Measurements from ENCODE around the gene SLC5A1.

The SLC5A1 gene

DNA sequence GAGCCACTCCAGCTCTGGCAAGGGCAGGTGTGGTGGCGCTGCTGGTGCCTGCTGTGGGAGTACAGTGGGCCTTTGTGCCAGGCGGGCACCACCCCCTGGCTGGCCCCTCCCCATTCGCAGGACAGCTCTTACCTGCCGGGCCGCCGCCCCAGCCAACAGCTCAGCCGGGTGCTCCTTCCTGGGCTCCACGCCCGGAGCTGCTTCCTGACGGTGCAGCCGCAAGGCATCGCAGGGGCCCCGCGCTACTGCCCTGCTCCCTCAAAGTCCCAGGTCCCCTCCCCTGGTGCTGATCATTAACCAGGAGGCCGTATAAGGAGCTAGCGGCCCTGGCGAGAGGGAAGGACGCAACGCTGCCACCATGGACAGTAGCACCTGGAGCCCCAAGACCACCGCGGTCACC, at the start of gene SLC5A1:
Gene SLC5A1, plus strand, starts transcription at position 338 of the 400 bp plus-strand sequence. Its CDS starts 21 bp downstream, at position 359.
- H3K36me3 Mint-ChIP-seq (ENCODE audit: low read depth): no peaks in the 10 kb centered on the region
- H3K9me3 Mint-ChIP-seq: no peaks in the 10 kb centered on the region
- intact Hi-C loops (cut with micrococcal nuclease): no loop called here
- no peak within 1 kb of the TSS for H3K4me3 Mint-ChIP-seq
- H3K4me1 Mint-ChIP-seq (ENCODE audit: low read depth): peaks cover 10% of the 10 kb centered on the region
- H3K27me3 Mint-ChIP-seq: peaks cover 60% of the 10 kb centered on the region
- peak within 1 kb of the TSS; percentile 0 for H3K27ac Mint-ChIP-seq

DNA sequence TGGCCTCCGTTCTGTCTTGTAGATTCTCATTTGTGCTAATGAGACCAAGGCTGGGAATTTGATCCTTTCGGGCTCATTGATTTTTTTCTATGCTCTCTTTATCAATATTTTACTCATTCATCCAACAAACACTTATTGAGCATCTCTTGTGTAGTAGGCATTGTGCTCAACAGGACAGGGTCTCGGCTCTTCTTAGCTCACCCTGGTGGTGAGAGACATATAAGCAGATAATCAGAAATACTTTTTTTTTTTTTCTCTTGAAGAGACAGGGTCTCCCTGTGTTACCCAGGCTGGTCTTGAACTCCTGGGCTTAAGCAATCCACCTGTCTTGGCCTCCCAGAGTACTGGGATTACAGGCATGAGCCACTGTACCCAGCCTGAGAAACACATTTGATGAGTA, 48.0 kb upstream of the SLC5A1 start:
- no peaks in the 10 kb centered on the region for H3K9me3 Mint-ChIP-seq
- no peaks in the 10 kb centered on the region for H3K4me1 Mint-ChIP-seq (ENCODE audit: low read depth)
- H3K36me3 Mint-ChIP-seq (ENCODE audit: low read depth): no peaks in the 10 kb centered on the region
- no peak overlapping the region for H3K27ac Mint-ChIP-seq
- H3K4me3 Mint-ChIP-seq: no peak overlapping the region
- intact Hi-C loops (cut with micrococcal nuclease): no loop called here
- peaks cover 18% of the 10 kb centered on the region for H3K27me3 Mint-ChIP-seq

DNA sequence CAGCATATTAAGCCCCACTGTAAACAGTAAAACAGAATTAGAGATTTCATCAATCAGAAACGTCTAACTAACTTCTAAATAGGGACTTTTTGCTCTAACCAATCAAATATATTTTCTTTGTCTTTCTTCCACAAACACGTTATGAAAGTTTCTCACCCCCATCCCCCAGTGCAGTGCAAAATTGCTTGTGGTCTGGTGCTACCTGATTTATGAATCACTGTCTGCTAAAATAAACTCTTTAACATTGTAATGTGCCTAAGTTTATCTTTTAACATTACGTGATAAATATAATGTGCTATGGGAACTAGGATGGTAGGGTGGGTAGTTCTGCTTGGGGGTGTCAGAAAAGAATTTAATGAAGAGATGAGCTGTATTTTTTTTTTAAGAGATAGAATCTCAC, 47.3 kb upstream of the SLC5A1 start:
- peaks cover 14% of the 10 kb centered on the region for H3K27me3 Mint-ChIP-seq
- no peaks in the 10 kb centered on the region for H3K36me3 Mint-ChIP-seq (ENCODE audit: low read depth)
- intact Hi-C loops (cut with micrococcal nuclease): no loop called here
- H3K9me3 Mint-ChIP-seq: no peaks in the 10 kb centered on the region
- H3K4me3 Mint-ChIP-seq: no peak overlapping the region
- H3K4me1 Mint-ChIP-seq (ENCODE audit: low read depth): no peaks in the 10 kb centered on the region
- no peak overlapping the region for H3K27ac Mint-ChIP-seq

DNA sequence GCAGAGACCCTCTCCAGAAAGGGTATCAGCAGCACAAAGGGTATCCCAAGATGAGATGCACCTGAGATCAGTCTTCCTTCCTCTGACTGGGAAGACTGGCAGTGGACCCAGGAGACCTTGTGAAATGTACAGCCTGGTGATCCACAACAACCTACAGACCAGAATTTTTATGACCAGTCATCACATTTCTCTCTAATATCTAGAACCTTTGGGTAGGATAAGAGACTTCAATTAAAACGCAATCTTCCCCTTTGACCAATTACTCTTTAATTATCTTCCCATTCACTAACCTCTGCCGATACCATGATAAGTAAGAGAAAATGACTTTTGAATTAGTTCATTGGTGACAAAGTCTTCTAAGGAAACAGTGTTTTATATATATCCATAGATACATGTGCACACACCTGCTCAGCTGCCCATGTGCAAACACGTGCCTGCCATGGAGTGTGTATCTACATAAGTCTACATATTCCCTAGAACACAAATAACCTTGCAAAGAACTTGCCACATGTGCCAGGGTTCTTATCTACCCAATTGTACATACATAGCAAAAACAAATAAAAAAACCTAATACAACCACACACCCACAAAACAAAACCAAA, 44.2 kb upstream of the SLC5A1 start:
- Mint-ChIP-seq H3K27ac (no peak overlapping the region), H3K4me3 (no peak overlapping the region), H3K9me3 (no peaks in the 10 kb centered on the region), H3K4me1 (ENCODE audit: low read depth) (no peaks in the 10 kb centered on the region), H3K36me3 (ENCODE audit: low read depth) (no peaks in the 10 kb centered on the region), H3K27me3 (peaks cover 10% of the 10 kb centered on the region)
- intact Hi-C loops (cut with micrococcal nuclease): no loop called here

DNA sequence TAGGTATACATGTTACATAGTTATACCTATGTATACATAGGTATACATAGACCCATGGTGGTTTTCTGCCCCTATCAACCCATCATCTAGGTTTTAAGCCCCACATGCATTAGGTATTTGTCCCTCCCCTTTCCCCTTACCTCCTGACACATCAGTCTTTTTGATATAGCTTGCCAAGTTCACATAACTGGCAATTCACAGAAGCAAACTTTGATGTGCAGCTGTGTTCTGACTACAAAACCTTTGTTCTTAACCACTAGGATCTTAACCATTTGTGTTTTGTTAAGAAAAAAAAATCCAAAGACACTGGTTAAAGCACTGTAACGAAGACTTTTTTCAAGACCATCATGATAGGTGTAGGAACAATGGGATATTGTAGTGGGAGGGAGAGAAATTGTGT, 42.9 kb upstream of the SLC5A1 start:
- intact Hi-C loops (cut with micrococcal nuclease): no loop called here
- H3K36me3 Mint-ChIP-seq (ENCODE audit: low read depth): no peaks in the 10 kb centered on the region
- no peaks in the 10 kb centered on the region for H3K4me1 Mint-ChIP-seq (ENCODE audit: low read depth)
- H3K4me3 Mint-ChIP-seq: no peak overlapping the region
- H3K27me3 Mint-ChIP-seq: peaks cover 10% of the 10 kb centered on the region
- H3K27ac Mint-ChIP-seq: no peak overlapping the region
- no peaks in the 10 kb centered on the region for H3K9me3 Mint-ChIP-seq

DNA sequence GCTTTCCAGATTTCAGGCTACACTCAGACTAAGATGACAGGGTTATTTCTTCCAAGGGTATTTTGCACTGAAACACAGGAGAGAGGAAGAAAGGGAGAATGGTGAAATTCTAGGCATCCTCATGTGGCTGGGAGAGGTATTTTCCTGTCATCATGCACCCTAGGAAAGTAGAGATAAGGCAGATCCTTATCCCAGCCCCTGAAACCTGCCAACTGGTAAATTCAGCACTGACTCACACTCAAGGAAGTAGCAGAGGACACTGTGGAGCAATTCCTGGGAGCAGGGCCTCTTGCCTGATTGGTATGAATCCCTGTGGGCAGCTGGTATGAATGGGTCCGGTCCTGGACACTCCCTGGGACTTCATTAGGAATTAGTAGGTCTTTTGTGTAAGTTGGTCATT, 37.6 kb upstream of the SLC5A1 start:
- no peaks in the 10 kb centered on the region for H3K9me3 Mint-ChIP-seq
- intact Hi-C loops (cut with micrococcal nuclease): no loop called here
- no peaks in the 10 kb centered on the region for H3K4me1 Mint-ChIP-seq (ENCODE audit: low read depth)
- no peak overlapping the region for H3K4me3 Mint-ChIP-seq
- H3K36me3 Mint-ChIP-seq (ENCODE audit: low read depth): no peaks in the 10 kb centered on the region
- H3K27me3 Mint-ChIP-seq: peaks cover 6% of the 10 kb centered on the region
- no peak overlapping the region for H3K27ac Mint-ChIP-seq

DNA sequence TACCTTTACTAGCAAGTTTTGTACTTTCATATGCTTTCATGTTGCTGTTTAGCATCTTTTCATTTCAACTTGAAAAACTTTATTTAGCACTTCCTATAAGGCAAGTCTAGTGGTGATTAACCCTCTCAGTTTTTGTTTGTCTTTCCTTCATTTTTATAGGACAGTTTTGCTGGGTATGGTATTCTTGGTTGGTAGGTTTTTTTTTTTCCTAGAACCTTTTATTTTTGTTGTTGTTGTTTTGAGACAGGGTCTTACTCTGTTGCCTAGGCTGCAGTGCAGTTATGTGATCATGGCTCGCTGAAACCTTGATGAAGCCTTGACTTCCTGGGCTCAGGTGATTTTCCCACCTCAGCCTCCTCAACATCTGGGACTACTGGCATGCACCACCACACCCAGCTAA, 29.9 kb upstream of the SLC5A1 start:
- Mint-ChIP-seq H3K9me3 (peaks cover 26% of the 10 kb centered on the region), H3K27ac (no peak overlapping the region), H3K4me3 (no peak overlapping the region), H3K36me3 (ENCODE audit: low read depth) (no peaks in the 10 kb centered on the region), H3K27me3 (no peaks in the 10 kb centered on the region), H3K4me1 (ENCODE audit: low read depth) (no peaks in the 10 kb centered on the region)
- intact Hi-C loops (cut with micrococcal nuclease): no loop called here

DNA sequence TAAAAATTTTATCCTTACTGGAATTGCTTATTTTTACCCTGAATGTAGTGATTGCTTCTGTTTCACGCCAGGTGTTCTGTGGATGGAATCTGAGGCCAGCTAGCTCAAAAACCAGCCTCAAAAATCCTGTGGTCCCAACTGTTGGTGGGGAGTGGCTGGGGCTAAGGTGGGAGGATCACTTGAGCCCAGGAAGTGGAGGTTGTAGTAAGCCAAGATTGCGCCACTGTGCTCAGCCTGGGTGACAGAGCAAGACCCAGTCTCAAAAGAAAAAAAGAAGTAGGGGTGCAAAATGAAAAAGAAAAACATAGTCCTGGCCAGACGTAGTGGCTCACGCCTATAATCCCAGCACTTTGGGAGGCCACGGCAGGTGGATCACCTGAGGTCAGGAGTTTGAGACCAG, 27.0 kb upstream of the SLC5A1 start:
- Mint-ChIP-seq H3K9me3 (peaks cover 26% of the 10 kb centered on the region), H3K4me1 (ENCODE audit: low read depth) (no peaks in the 10 kb centered on the region), H3K27ac (no peak overlapping the region), H3K36me3 (ENCODE audit: low read depth) (no peaks in the 10 kb centered on the region), H3K27me3 (no peaks in the 10 kb centered on the region), H3K4me3 (no peak overlapping the region)
- intact Hi-C loops (cut with micrococcal nuclease): no loop called here

DNA sequence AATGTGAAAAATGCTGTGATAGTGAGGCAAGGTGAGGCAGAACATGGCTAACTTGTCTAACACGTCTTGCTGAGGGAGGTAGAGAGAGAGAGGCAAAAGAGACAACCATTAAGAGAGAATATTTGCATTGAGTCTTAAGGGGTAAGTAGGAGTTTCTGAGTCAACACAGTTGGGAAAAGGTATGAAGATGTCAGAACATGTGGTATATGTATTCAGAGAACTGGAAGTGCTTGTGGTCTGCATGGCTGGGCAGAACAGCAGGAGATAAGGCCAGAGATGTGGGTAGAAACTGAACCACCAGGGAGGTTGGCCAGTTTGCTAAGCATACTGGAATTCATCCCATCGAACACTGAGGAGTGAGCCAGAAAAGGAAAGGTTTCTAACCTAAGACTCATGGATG, 25.0 kb upstream of the SLC5A1 start:
- peaks cover 2% of the 10 kb centered on the region for H3K27me3 Mint-ChIP-seq
- H3K36me3 Mint-ChIP-seq (ENCODE audit: low read depth): no peaks in the 10 kb centered on the region
- H3K4me3 Mint-ChIP-seq: no peak overlapping the region
- intact Hi-C loops (cut with micrococcal nuclease): no loop called here
- H3K27ac Mint-ChIP-seq: no peak overlapping the region
- peaks cover 12% of the 10 kb centered on the region for H3K9me3 Mint-ChIP-seq
- no peaks in the 10 kb centered on the region for H3K4me1 Mint-ChIP-seq (ENCODE audit: low read depth)

DNA sequence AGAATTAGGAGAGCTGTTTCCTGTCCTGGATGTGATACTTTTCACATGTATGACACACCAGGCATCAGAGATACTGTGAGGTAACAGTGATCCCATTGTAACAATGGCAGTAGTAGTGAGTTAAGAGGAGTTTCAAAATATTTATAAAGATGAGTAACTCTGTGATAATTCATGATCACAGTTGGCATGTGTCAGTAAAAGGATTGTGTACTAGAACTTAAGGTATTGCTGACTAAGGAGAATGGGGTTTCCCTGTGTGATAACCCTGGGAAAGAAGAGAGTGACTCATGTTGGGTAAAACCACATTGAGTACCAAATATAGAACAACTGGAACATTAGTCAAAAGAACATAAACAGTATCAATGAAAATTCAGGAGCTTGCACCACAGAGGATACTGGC, 22.9 kb upstream of the SLC5A1 start:
- H3K9me3 Mint-ChIP-seq: no peaks in the 10 kb centered on the region
- H3K36me3 Mint-ChIP-seq (ENCODE audit: low read depth): no peaks in the 10 kb centered on the region
- intact Hi-C loops (cut with micrococcal nuclease): no loop called here
- no peak overlapping the region for H3K27ac Mint-ChIP-seq
- H3K27me3 Mint-ChIP-seq: peaks cover 7% of the 10 kb centered on the region
- no peak overlapping the region for H3K4me3 Mint-ChIP-seq
- no peaks in the 10 kb centered on the region for H3K4me1 Mint-ChIP-seq (ENCODE audit: low read depth)

DNA sequence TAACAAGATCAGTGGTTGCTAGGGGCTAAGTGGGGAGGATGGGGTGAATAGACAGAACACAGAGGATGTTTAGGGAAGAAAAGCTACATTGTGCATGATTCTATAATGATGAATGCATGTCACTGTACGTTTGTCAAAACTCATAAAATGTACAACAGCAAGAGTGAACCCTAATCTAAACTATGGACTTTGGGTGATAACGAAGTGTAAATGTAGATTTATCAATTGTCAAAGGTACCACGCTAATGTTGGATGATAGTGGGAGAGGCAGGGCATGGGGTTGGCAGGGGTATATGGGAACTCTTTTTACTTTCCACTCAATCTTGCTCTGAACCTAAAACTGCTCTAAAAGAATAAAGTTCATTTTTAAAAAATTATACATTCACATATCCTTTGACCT, 21.3 kb upstream of the SLC5A1 start:
- Mint-ChIP-seq H3K27ac (no peak overlapping the region), H3K27me3 (peaks cover 11% of the 10 kb centered on the region), H3K9me3 (no peaks in the 10 kb centered on the region), H3K4me3 (no peak overlapping the region), H3K36me3 (ENCODE audit: low read depth) (no peaks in the 10 kb centered on the region), H3K4me1 (ENCODE audit: low read depth) (no peaks in the 10 kb centered on the region)
- intact Hi-C loops (cut with micrococcal nuclease): no loop called here

DNA sequence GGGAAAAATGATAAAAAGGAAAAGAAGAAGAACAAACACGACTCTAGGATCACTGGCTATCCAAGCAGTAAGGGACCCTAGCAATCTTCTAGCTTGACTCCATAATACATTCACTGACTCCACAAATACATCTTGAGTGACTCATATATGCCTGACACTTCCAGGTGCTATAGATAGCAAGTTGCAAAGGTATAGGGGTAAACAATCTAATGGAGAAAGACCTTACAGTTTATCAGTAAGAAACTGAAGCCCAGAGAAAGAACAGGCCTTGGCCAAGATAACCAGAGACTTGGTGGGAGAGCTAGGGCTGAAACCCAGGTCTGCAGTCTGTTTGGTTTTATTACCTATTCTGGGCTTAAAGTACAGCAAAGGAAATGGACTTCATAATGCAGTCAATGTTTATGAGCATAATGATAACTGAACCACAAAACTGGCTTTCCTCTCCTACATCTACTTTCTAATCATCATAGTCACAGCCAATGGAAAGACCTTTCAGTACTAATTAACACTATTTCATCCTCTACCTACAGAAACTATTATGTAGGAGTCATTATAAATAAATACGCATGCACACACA, 19.7 kb upstream of the SLC5A1 start:
- no peaks in the 10 kb centered on the region for H3K9me3 Mint-ChIP-seq
- H3K4me1 Mint-ChIP-seq (ENCODE audit: low read depth): no peaks in the 10 kb centered on the region
- H3K4me3 Mint-ChIP-seq: no peak overlapping the region

DNA sequence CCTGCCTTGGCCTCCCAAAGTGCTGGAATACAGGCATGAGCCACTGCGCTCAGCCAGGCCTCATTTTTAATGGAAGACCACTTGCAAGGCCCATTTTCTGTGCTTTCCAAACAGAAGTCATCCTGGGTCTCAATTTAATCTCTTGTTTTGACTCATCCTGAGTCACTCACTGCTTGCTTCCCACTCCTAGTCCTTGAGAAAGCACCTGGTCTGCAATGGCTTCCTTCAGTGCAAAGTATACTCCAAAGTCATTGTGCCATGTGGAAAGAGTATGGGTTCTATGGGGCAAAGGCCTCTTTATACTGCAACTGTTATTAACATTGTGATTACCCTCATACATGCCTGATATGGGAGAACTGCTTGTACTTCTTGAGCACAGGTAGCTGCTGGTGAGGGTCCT, 18.3 kb upstream of the SLC5A1 start:
- Mint-ChIP-seq H3K4me1 (ENCODE audit: low read depth) (no peaks in the 10 kb centered on the region), H3K9me3 (no peaks in the 10 kb centered on the region), H3K36me3 (ENCODE audit: low read depth) (no peaks in the 10 kb centered on the region), H3K27me3 (peaks cover 13% of the 10 kb centered on the region), H3K27ac (no peak overlapping the region), H3K4me3 (no peak overlapping the region)
- intact Hi-C loops (cut with micrococcal nuclease): no loop called here

More for the DNA sequence above, 19.7 kb upstream of the SLC5A1 start:
- intact Hi-C loops (cut with micrococcal nuclease): no loop called here
- peaks cover 11% of the 10 kb centered on the region for H3K27me3 Mint-ChIP-seq
- no peaks in the 10 kb centered on the region for H3K36me3 Mint-ChIP-seq (ENCODE audit: low read depth)
- H3K27ac Mint-ChIP-seq: no peak overlapping the region

DNA sequence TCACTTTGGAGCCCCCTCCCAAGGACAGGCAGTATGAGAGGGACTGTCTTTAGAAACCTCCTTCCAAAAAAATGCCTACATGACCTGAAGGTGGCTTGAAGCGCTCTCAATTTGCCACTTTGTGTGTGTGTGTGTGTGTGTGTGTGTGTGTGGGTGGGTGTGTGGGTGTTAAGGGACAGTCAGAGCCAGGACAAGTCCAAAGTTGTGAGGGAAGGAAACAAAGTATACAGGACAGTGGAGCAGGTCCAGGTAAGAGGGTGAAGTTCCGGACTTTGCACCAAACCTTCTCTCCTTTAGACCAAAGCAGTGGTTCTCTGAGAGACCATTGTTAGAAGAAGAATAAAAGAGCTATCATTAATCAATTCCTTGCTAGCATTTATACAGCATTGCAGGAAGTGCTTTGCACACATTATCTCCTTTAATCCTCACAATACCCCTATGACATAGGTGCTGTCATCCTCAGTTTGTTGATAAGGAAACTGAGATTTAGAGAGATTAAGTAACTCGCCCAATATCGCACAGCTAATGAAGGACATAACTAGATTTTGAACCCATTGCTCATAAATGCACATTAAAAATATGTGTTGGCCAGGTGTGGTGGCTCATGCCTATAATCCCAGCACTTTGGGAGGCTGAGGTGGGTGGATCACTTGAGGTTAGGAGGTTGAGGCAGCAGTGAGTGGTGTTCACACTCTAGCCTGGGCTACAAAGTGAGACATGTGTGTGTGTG, 12.4 kb upstream of the SLC5A1 start:
- Mint-ChIP-seq H3K27me3 (peaks cover 16% of the 10 kb centered on the region), H3K4me3 (no peak overlapping the region), H3K9me3 (no peaks in the 10 kb centered on the region), H3K27ac (no peak overlapping the region), H3K36me3 (ENCODE audit: low read depth) (no peaks in the 10 kb centered on the region), H3K4me1 (ENCODE audit: low read depth) (no peaks in the 10 kb centered on the region)
- intact Hi-C loops (cut with micrococcal nuclease): no loop called here
